Inflammatory macrophage (primary cell): Measurements from ENCODE around the gene CSF3R.

Source experiments
- DNase-seq, 2 donors: peaks; one replicate each; pipeline ENCODE4 v3.0.0-alpha.2; 2020 to 2022
- total RNA-seq, 18 experiments: gene quantifications; one replicate each; lab custom pipeline; 2026; ENCODE audit warnings: mixed read lengths in 6 of 18, inconsistent platforms in 2 of 18; lab: John Stamatoyannopoulos, UW

The CSF3R gene
- total RNA-seq, result 47.4 to 152 (median 77.8) reads per million in 18 experiments

DNA sequence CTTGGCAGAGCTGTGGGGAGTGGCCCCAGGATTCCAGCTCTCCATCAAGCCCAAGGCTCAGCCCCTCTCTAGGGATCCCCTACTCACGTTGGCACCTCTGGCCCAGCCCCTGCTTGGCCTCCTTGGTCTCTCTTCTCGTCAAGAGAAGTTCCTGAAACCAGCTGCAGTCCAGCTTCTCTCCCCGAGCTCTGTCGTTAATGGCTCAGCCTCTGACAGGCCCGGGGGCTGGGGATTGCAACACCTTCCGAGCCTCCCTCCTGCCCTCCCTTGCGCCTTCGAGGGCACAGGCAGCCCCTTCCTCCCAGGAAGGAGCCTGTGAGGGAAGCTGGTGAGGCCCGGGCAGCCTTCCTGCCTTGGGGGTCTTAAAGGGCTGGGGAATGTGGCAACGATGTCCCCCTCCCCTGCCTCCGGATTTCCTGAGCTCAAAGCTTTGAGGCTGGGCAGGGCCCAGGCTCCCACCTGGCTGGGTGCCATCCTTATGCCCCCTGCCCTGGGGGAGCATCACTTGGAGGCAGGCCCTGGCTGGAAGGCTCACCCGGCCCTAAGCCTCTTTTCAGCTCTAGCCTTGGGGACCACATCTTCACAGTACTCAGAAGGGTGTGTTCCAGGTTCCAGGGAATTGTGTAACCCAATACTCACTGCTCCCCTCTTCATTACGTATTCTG, at the start of gene CSF3R:
CSF3R (minus strand) TSS at position 190 of the 665 bp plus-strand sequence. CDS start 3,417 bp downstream, outside the sequence.
- peak; percentile 64 to 71 for DNase-seq

DNA sequence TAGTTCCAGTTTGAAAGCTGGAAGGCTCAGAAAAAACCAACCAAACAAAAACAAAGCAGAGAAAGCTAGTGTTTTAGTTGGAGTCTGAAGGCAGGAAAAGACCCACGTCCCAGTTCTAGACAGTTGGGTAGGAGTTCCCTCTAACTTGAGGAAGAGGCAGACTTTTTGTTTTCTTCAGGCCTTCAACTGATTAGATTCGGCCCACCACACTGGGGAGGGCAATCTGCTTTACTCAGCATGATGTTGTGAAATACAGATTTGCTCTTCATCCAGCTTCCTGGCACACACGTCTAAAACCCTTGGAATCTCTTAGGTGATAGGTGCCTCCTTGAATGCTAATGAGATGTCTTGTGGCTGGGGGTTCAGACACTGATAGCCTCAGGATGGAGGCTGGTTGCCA, 49.1 kb upstream of the CSF3R start:
- DNase-seq, result no peak

GRCh38 chr1:36530791-36531190, 48.1 kb upstream of the CSF3R start:
- DNase-seq, result no peak

DNA sequence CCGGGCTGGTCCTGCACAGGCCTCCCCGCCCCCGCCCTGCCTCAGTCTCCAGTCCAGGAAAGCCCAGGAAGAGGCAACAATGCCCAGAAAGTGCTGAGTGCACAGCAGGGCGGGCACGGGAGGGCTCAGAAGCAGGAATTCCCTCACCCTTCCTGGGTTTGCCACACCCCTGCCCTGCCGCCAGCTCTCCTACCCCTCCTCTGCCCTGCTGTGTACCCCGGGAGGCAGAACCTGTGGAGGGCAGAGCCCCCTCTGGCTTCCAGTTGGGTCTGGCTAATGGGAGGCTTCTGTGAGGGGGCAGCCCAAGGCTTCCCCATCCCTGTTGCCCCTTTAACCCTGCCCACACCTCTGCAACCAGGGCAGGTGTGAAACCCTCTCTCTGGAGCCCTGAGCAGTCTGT, 47.5 kb upstream of the CSF3R start:
- no peak for DNase-seq

- DNase-seq, result no peak
Measured at GRCh38 chr1:36529769-36530260, 47.1 kb upstream of the CSF3R start.

GRCh38 chr1:36528361-36529349, 45.9 kb upstream of the CSF3R start:
- no peak for DNase-seq

DNA sequence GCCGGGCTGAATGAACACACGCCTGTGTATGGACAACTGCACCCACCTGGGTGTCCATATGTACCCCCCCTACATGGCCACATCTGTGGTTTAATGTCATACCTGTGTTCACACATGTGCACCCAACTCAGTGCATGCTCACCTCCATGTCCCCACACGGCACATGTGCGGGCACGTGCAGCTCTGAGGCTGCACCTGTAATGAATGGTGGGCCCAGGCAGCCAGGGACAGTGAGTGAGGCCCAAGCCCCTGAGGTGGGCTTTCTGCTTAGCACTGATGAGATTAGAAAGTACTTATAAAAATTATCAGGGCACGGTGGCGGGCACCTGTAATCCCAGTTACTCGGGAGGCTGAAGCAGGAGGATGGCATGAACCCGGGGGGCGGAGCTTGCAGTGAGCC, 42.5 kb upstream of the CSF3R start:
- no peak for DNase-seq

DNA sequence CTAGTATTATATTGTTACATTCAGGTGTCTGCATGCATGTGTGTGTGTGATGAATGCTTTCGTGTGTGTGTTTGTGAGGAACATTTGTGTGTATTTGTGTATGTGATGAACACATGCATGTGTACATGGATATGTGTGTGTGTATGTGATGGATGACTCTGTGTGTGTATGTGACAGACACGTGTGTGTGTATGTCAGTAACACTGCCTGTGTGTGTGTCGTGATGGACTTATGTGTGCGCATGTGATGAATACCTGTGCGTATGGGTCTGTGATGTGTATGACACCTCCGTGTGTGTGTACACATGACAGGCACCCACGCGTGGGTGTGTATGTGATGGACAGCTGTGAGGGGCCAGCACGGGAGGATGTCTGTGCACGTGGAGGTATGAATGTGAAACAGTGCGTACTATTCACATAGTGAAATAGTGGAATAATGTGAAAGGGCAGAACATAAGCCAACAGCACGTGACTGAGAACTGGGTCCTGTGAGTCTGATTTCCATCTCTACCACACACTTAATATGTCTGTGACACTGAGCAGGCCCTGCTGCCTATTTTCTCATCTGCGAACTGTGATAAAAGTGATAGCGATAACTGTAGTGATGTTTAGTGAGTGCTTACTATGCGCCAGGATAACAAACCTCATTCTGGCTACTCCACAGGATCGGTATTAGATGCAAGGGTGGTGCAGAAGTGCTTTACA, 41.8 kb upstream of the CSF3R start:
- no peak for DNase-seq

GRCh38 chr1:36523850-36524249, 41.1 kb upstream of the CSF3R start:
- DNase-seq, result no peak

- DNase-seq, result no peak
Measured at GRCh38 chr1:36523230-36523495, 40.5 kb upstream of the CSF3R start.

DNA sequence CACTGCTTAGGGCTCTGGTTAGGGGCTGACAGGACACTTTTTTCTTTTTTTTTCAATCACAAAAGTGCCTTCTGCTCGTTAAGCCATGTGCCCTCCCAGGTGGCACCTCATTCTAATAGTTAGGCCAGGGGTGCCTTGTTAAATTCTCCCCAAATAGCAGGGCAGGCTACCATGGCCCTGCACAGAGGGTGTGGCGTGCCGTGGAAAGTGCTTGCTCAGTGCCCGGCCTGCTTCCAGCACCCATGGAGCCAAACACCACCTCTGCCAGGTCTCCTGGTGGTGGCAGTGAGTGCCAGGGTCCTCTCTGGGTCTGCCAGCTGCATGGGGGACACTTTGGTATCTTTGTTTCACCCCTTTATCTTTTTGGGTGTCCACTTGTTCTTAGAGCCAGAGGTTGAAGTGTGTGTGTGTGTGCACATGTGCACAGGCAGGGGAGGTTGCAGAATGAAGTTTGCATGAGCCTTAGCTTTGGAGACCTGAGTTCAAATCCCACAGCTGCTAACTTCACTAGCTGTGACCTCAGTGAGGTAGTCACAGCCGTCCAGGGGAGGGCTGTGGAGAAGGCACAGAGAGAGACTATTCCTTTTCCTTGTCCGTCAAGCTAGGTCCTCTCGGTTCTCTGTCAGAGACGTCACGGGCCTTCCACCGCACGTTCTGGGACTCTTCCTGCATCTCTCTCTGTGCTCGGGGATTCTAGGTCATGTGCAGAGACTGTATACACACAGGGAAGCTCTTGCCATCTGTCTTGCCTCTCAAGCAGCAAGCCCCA, 39.9 kb upstream of the CSF3R start:
- no peak for DNase-seq

DNA sequence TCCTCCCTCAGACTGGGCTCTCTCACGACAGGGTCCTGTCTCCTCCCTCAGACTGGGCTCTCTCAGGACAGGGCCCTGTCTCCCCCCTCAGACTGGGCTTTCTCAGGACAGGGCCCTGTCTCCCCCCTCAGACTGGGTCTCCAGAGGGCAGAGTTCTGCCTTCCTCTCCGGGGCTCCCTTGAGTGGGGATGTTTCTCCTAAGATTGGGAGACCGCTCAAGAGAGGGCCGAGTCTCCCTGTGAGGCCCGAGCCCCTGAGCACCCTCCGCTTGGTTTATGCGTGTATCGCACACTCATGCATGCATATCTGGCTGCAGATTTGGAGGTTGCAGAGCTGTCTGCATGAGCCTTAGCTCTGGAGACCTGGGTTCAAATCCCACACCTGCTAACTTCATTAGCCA, 39.3 kb upstream of the CSF3R start:
- DNase-seq, result no peak

DNA sequence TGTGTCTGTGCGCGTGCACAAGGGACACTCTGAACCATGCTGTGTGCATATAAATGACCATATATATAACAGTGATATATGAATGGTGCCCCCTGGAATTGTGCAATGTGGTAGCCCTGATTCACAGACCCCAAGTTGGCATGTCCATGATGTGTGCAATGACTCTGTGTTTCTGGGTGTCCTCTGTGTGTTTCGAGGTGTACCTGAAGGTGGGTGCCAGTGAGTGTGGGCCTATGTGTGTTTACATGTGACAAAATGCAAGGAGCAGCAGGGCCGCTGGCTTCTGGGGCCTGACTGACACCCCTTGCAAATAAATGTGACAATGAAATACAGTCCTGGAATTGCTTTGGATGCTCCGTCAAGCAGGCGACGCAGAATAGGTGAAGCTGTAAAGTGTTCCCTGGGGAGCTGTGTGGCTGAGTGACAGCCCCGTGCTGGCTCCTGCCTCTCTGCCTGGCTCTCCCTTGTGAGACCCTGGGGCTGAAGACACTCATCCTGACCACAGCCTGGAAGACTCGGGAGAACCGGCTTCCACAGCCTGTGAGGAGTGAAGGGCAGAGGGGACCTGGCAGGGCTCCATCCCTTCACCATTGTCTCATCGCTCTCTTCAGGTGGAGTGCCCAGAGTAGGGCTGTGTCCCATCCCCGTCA, 38.2 kb upstream of the CSF3R start:
- no peak for DNase-seq

DNA sequence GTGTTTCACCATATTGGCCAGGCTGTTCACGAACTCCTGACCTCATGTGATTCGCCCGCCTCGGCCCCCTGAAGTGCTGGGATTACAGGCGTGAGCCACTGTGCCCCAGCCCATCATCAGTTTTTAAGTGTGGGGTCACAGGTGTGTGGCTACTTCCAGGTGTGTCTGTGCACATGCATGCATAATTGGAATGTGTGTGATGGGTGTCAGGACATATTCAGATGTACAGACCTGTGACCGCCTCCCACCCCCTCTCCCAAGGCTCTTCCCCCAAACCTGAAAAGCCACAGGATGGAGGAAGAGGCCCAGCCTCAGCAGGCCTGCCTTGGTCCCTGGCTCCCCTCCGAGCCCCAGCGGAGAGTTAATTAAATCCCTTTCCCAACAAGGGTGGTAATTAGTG, 37.3 kb upstream of the CSF3R start:
- no peak for DNase-seq

DNA sequence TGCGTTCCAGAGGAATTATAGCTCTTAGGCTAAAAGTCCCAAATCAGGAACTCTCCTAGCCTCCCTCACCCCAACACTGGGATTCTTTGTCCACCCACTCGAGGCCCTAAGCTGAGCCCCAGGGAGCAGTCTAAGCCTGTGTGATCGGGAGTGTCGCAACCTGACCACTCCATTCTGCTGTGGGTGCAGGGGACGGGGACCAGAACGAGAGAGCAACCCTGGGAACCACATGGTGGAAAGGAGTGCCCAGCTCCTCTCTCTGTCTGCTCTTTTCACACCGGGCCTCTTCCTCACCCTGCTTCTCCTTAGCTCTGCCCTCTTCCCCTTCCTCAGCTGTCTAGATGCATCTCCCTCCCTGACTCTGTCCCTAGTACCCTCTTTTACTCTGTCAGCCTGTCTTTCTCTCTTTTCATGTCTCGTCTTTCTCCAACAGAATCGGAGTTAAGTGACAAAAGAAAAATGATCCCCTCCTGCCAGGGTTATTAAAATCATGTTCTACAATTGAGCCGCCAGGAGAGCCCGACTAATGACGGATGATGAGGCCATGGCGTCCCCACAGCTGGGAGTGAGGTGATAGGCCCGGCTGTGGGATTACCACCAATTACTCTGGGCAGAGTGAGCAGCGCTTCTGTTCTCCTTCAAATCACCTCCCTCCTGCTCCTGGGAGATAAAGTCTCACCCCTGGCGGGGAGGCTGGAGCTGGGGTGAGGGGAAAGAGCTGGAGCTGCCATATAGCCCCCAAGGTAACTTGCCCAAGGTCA, 34.5 kb upstream of the CSF3R start:
- DNase-seq, result peak; percentile 36 to 58

DNA sequence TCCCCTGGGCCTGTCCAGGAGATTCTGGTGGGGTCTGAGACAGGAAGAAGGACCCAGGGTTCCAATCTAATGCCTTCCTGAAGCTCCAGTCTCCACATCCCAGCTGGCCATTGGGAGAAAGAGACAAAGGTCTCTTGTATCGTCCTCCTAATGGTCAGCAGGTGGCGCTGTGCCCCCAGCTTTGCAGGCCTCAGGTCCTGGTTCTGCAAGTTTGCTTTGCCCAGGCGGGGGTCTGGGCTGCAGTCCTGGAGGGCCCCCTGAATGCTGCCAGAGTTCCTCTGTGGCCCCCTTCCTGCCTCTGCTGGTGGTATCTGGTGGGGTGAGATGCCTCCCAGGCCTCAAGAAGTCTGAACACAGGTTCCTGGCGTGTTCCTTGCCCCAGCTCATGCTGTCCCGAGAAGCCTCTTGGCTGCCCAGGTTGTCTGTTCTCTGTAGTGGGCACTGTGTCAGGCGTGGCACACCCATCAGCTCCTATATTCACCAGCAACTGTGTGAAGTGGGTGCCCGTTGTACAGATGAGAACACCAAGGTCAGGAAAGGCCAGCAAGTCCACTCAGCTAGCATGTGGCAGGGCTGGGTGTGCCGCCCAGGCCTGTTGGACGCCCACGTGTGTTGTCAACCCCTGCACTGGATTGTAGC, 33.8 kb upstream of the CSF3R start:
- peak; percentile 62 to 69 for DNase-seq

- peak; percentile 4 to 25 for DNase-seq
Measured at GRCh38 chr1:36515315-36516138, 32.8 kb upstream of the CSF3R start.

- DNase-seq, result no peak
Measured at GRCh38 chr1:36514501-36514900, 31.8 kb upstream of the CSF3R start.

DNA sequence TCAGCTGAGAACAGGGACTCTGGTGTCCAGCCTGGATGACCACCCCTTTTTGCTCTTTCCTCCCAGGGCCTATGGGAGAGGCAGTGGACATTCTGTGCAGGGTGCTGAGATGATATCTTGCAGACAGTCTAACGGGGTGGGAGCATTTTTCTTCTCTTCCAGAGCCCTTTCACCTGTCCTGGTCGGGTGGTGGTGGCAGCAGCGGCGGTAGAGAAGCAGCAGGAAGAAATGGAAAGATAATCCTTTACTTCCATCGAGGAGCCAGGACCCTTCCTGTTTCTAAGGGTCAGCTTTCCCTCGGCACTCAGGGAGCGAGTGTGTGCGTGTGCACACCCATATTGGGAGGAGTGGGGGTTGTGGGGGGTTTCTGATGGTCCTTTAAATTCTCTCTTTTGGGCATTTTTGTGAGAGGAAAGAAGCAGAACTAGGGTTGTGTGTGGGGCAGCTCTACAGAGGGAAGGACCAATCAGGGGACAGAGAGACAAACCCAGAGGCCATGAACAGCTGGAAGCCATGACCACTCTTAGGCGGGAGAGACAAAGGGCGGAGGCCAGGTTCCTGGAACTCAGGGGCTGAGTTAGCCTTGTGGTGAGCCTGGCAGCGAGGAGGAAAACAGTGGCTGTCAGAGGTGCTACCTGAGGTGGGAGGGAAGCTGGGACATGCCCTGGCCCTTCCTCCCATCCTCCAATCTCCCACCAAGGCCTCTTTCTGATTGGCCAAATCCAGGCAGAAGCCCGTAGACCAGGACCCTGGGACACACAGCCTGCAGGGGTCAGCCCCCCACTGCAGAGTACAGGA, 31.2 kb upstream of the CSF3R start:
- no peak for DNase-seq
